T-helper 17 cell (primary cell): ENCODE measurements around the gene IFNLR1. TPM values are rescaled to one million over a fixed set of nuclear protein-coding genes. Genes with fewer than 3 reads are reported as not detected.

Source experiments
- ATAC-seq: fragments of 150-1000 bp; cut with Tn5 transposase; 2 replicates; pipeline ENCODE4 v1.10.0; 2021; ENCODE audit warnings: mild to moderate bottlenecking, moderate library complexity
- DNase-seq, 3 donors: peaks; one replicate each; pipeline versions ENCODE4 v3.0.0 to v3.0.0-alpha.2; 2020 to 2021
- H3K9me3 ChIP-seq: one replicate; pipeline ENCODE4 v1.7.0; 2013; ENCODE audit warnings: low read length, mild to moderate bottlenecking; ENCODE audit not compliant: control insufficient read depth, poor library complexity, severe bottlenecking
- H3K27ac Mint-ChIP-seq: one replicate; pipeline ENCODE4 v1.8.0; 2022; ENCODE audit warnings: mild to moderate bottlenecking, moderate library complexity, mixed read lengths
- H3K27me3 Mint-ChIP-seq: one replicate; pipeline ENCODE4 v1.8.0; 2022; ENCODE audit warnings: mixed read lengths
- H3K36me3 Mint-ChIP-seq: one replicate; pipeline ENCODE4 v1.8.0; 2022; ENCODE audit warnings: low read depth, mixed read lengths
- H3K4me1 Mint-ChIP-seq: one replicate; pipeline ENCODE4 v1.8.0; 2022; ENCODE audit warnings: mild to moderate bottlenecking, mixed read lengths
- H3K4me3 Mint-ChIP-seq: one replicate; pipeline ENCODE4 v1.8.0; 2022; ENCODE audit warnings: mild to moderate bottlenecking, moderate library complexity, mixed read lengths
- total RNA-seq, 4 donors: library from RNA in 2 of 4; stranded (reverse) in 2 of 4; gene quantifications; one replicate each; pipeline ENCODE4 v1.2.3 and lab custom pipeline; 2022 to 2026

The IFNLR1 gene
- total RNA-seq, 2 donors from 2014 or later: 0.65 to 1.3 TPM

DNA sequence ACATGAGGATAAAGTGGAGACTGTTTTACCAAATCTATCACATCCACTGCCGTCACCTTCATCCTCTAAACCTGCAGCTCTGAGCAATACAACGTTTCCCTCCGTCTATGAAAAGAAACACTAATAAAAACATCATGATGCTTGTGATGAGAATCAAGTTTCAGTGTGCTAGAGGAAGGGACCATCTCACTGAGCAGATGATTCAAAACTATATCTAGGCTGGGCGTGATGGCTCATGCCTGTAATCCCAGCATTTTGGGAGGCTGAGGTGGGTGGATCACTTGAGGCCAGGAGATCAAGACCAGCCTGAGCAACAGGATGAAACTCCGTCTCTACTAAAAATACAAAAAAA lies 60.4 kb downstream of the IFNLR1 start:
- ATAC-seq: no peak
- Mint-ChIP-seq H3K4me3 (no peak overlapping the region), H3K36me3 (no peaks in the 10 kb centered on the region)

DNA sequence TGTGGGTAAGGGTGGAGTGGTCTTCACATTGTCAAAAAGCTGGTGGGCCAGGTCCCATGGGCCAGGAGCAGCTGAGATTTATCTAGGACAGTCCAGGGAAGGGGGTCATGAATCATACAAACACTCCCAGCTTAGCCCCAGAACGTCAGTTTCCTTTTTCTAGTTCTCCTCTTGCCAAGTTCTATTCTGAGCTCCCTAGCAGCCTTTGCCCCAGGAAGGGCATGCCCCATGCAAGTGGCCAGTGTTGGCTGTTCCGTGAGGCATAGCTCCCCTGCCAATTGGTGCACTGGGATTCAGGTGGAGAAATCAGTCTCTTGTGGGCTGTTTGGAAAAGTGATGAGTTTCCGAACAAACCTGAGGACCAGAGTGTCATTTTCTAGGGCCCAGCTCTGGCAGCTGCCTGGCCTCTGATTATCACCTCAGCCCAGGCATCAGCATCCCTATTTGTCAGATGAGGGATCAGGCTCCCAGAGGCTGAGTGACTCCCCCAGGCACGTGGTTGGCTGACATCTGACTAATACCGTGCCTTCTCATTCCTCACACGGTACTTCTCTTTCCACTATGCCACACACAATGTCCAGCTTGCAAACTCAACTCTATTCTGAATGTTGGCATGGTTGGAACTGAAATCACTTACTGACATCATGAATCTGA lies 60.9 kb downstream of the IFNLR1 start:
- peaks cover 17% of the 10 kb centered on the region for H3K27me3 Mint-ChIP-seq
- DNase-seq (no peak), ATAC-seq (no peak)
- no peak overlapping the region for H3K27ac Mint-ChIP-seq
- no peak overlapping the region for H3K4me3 Mint-ChIP-seq
- H3K36me3 Mint-ChIP-seq: no peaks in the 10 kb centered on the region
- no peaks in the 10 kb centered on the region for H3K4me1 Mint-ChIP-seq
- no peaks in the 10 kb centered on the region for H3K9me3 ChIP-seq

More for the DNA sequence above, 60.4 kb downstream of the IFNLR1 start:
- no peaks in the 10 kb centered on the region for H3K9me3 ChIP-seq
- Mint-ChIP-seq H3K4me1 (no peaks in the 10 kb centered on the region), H3K27ac (no peak overlapping the region), H3K27me3 (peaks cover 12% of the 10 kb centered on the region)
- DNase-seq: no peak

DNA sequence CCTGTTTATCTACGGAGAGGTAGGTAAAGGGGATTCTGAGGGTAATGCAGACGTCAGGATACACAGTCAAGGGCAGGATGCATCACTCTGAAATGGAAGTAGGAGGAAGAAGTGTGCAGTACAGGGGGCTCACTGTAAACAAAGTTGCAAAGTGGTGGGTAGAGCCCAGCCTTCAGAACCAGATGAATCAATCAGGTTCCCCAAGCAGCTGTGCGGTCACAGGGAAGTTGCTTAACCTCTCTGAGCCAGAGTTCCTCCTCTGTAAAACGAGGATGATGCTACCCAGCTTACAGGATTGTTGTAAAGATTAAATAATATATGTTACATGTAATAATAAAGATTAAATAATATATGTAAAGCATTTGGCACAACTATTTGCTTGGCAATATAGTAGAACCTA lies 61.6 kb downstream of the IFNLR1 start:
- Mint-ChIP-seq H3K27ac (no peak overlapping the region), H3K36me3 (no peaks in the 10 kb centered on the region), H3K4me3 (no peak overlapping the region), H3K4me1 (no peaks in the 10 kb centered on the region), H3K27me3 (peaks cover 24% of the 10 kb centered on the region)
- no peaks in the 10 kb centered on the region for H3K9me3 ChIP-seq
- ATAC-seq (no peak), DNase-seq (no peak)

DNA sequence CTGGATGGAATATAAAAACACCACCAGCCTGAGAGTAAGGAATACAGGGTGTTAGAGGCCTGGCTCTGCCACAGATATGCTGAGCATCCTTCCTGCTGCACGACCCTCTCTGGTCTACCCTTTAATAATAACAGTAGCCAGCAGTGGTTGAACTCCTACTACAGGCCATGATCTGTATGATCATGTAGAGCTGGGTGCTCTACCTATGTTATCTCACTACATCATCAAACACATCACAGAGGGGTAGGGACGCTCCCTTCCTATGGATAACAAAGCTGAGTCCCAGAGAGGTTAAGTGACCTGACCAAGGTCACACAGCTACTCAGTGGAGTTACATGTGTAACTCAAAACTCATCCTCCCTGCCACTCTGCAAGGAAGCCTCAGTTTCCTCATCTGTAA lies 62.1 kb downstream of the IFNLR1 start:
- H3K36me3 Mint-ChIP-seq: no peaks in the 10 kb centered on the region
- no peak overlapping the region for H3K4me3 Mint-ChIP-seq
- H3K9me3 ChIP-seq: no peaks in the 10 kb centered on the region
- H3K27ac Mint-ChIP-seq: no peak overlapping the region
- DNase-seq (no peak), ATAC-seq (no peak)
- H3K27me3 Mint-ChIP-seq: peaks cover 28% of the 10 kb centered on the region
- H3K4me1 Mint-ChIP-seq: no peaks in the 10 kb centered on the region

DNA sequence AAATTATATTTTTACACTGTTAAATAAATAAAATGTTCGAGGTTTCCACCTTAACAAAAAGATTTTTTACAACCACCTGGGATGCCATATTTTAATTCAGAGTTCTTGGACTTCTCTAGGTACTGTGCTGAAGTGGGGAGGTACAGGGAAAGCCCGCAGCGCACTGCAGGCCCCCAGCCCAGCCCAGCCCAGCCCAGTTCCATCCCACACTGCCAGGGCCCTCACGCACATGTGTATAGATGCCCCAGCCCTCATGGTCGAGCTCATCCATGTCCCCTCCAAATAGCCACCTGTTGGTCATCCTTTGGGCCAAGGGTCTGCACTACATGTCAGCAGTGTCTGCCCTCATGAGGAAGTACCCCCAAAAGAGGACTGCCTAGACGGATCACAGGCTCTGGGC lies 63.5 kb downstream of the IFNLR1 start:
- no peak for ATAC-seq
- no peak for DNase-seq

DNA sequence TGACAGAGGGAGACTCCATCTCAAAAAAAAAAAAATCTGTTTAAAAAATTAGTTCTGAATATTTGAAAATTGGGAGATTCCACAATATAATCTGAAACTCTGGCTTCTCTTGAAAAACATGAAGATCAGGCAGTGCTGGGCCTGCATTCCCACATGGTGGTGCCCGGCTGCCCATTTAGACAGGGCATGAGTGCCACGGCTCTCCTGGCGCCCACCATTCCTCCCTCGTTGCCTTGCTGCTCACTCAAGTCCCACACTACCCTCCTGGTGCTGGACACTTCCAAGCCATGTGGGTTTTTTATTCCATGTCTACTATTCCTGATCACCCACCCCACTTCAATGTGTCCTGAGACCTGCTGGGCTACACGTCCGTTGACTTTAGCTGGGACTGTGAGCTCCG lies 64.3 kb downstream of the IFNLR1 start:
- Mint-ChIP-seq H3K27me3 (peaks cover 32% of the 10 kb centered on the region), H3K36me3 (no peaks in the 10 kb centered on the region), H3K4me3 (no peak overlapping the region), H3K27ac (no peak overlapping the region), H3K4me1 (no peaks in the 10 kb centered on the region)
- ATAC-seq (no peak), DNase-seq (no peak)
- no peaks in the 10 kb centered on the region for H3K9me3 ChIP-seq

More for the DNA sequence above, 63.5 kb downstream of the IFNLR1 start:
- no peaks in the 10 kb centered on the region for H3K9me3 ChIP-seq
- H3K27ac Mint-ChIP-seq: no peak overlapping the region
- no peak overlapping the region for H3K4me3 Mint-ChIP-seq
- no peaks in the 10 kb centered on the region for H3K36me3 Mint-ChIP-seq
- peaks cover 29% of the 10 kb centered on the region for H3K27me3 Mint-ChIP-seq
- H3K4me1 Mint-ChIP-seq: no peaks in the 10 kb centered on the region

DNA sequence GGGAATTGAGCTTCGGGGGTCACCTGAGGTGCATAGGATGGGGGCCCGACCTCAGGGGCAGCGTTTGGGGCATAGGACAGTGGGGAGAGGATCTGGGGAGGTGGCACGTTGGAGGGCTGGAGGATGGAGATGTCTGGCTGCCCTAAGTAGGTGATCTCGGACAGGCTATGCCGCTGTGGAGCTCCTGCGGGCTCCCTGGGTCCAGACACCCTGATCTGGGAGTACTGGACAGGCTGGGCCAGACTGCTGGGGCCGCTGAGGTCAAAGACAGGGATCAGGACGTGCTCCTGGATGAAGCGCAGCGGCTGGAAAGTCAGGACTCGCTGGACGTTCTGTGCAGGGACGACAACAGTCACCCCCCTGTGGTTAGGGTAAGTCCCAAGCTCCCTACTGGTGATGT lies 65.7 kb downstream of the IFNLR1 start:
- no peak overlapping the region for H3K4me3 Mint-ChIP-seq
- ATAC-seq (no peak), DNase-seq (no peak)
- no peaks in the 10 kb centered on the region for H3K9me3 ChIP-seq
- peaks cover 46% of the 10 kb centered on the region for H3K27me3 Mint-ChIP-seq
- no peak overlapping the region for H3K27ac Mint-ChIP-seq
- no peaks in the 10 kb centered on the region for H3K36me3 Mint-ChIP-seq
- no peaks in the 10 kb centered on the region for H3K4me1 Mint-ChIP-seq

DNA sequence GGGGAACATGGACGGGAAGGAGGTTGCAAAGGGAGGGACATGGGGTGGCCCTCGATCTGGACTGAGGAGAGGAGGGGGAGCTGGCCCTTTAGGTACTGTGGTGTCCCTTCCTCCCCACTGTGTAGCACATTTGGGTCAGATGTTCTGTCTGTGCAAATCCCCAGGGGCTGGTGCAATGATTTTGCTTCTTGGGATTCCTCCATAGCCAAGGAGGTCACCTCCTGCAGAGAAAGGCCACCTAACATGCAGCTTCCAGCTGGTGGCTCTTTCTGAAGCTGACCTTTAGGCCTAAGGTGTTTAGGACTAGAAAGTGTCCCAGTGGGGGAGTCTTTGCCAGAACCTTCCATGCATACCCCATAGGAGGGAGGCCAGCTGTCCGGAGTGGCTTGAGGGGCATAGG lies 66.1 kb downstream of the IFNLR1 start:
- no peaks in the 10 kb centered on the region for H3K9me3 ChIP-seq
- ATAC-seq: no peak
- Mint-ChIP-seq H3K36me3 (no peaks in the 10 kb centered on the region), H3K4me1 (no peaks in the 10 kb centered on the region), H3K27ac (no peak overlapping the region), H3K4me3 (no peak overlapping the region), H3K27me3 (peaks cover 50% of the 10 kb centered on the region)
- no peak for DNase-seq

DNA sequence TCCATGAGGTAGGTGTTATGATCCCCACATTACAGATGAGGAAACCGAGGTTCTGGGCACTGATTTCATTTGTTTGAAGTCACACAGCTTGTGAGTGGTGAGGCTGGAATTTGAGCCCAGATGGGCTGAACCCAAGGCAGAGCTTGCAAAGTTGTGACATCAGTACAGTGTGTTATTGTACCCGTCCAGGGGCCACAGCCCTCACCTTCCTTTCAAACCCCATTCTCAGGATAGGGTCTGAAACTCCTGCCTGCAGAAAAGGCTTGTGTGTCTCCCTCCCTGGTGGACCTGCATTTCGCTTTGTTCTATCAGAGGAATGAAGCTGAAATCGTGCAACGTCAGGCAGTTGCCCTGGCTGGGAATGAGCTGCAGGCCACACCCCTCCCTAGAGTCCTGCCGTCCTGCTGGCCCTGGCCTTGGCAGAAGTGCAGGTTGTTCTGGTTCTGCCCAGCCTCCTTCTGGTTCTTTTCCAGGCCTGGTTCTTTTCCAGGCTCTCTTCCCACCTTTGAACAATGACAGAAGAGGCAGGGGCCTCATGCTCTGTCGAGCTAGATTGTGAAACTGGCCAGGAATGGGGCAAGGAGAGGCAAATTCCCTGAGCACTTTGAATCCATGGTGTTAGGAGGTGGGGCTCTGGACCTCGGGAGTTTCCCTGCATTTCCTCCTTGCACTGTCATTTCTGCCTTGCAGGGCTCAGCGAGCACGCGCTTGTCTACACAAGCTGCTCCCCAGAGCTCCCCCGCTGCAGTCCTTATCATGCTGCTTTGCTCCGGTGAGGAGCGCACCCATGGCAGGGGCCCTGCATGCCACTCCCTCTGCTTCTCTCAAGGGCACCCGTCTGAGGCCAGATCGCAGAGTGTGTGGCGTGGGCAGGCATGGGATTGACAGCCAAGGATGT lies 67.0 kb downstream of the IFNLR1 start:
- H3K27me3 Mint-ChIP-seq: peaks cover 54% of the 10 kb centered on the region
- ATAC-seq: no peak
- H3K4me1 Mint-ChIP-seq: no peaks in the 10 kb centered on the region
- no peaks in the 10 kb centered on the region for H3K9me3 ChIP-seq
- H3K27ac Mint-ChIP-seq: no peak overlapping the region
- H3K36me3 Mint-ChIP-seq: no peaks in the 10 kb centered on the region
- DNase-seq: no peak
- H3K4me3 Mint-ChIP-seq: no peak overlapping the region

DNA sequence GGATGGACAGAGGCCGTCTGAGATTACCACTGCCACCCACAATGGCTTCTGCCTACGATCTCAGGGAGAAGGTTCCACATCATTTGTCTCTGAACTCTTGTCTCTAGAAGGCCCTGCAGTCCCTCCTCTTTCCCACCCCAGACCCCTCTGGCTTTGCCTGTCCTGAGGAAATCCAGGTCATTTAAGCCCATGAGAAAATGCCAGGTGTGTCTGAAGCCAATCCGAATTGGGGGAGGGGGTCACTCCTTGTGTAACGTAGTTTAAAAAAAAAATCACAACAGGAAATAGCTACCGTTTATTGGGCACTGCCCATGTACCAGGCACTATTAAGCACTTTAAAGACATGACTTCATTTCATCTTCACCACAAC lies 67.6 kb downstream of the IFNLR1 start:
- Mint-ChIP-seq H3K4me3 (no peak overlapping the region), H3K27ac (no peak overlapping the region), H3K36me3 (no peaks in the 10 kb centered on the region), H3K4me1 (no peaks in the 10 kb centered on the region), H3K27me3 (peaks cover 50% of the 10 kb centered on the region)
- H3K9me3 ChIP-seq: no peaks in the 10 kb centered on the region
- DNase-seq: no peak
- ATAC-seq: no peak

DNA sequence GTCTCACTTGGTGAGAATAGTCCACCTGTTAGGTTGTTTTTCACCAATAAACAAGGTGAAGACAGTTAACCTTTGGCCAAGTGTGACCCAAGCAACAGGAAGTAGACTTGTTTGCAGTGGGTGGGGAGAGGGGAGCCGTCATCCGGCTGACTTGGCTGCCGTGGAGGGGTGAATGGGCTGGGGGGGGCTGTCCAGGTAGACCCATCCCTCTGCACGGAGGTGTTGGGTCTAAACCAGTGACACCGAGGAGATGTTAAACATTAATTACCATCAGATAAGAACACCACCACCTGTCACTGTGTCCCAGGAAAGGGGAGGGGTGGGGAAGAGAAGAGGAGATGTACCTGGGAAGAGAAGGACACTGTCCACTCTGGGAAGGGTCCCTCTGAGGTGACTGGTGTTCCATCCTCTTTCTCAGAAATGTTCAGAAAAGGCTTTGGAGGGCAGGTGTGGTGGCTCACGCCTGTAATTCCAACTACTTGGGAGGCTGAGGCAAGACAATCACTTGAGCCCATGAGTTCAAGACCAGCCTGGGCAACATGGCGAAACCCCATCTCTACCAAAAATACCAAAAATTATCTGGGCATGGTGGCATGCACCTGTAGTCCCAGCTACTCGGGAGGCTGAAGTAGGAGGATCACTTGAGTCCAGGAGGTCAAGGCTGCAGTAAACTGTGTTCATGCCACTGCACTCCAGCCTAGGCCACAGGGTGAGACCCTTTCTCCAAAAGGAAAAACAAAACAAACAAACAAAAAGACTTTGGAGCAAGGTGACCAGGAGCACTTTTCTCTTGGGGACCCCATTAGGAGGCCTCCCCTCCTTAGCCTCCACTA lies 68.5 kb downstream of the IFNLR1 start:
- ATAC-seq (no peak), DNase-seq (no peak)
- Mint-ChIP-seq H3K4me3 (no peak overlapping the region), H3K36me3 (no peaks in the 10 kb centered on the region), H3K4me1 (peaks cover 3% of the 10 kb centered on the region), H3K27ac (no peak overlapping the region), H3K27me3 (peaks cover 58% of the 10 kb centered on the region)
- H3K9me3 ChIP-seq: no peaks in the 10 kb centered on the region

DNA sequence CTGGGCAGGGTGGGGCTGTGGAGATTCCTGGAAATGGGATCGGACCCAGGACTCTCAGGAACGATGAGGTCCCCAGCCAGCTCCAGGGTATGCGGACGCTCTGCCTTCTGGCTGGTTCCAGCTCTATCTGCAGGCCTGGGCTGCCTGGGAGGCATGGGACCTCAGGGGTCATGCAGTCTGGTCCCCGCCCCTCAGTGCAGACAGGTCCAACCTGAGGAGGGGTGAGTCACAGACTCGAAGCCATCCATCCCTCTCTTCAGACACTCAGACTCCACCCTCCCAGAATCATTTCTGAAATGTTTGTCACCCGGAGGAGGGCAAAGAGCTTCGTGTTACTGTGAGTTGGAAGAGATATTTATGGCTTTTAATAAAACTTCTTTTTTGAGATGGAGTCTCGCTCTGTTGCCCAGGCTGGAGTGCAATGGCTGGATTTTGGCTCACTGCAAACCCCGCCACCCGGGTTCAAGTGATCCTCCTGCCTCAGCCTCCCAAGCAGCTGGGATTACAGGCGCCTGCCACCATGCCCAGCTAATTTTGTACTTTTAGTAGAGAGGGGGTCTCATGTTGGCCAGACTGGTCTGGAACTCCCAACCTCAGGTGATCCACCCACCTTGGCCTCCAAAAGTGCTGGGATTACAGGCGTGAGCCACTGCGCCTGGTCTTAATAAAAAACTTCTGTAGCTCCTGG lies 69.2 kb downstream of the IFNLR1 start:
- peaks cover 63% of the 10 kb centered on the region for H3K27me3 Mint-ChIP-seq
- no peaks in the 10 kb centered on the region for H3K9me3 ChIP-seq
- no peak overlapping the region for H3K4me3 Mint-ChIP-seq
- ATAC-seq (no peak), DNase-seq (no peak)
- H3K4me1 Mint-ChIP-seq: peaks cover 3% of the 10 kb centered on the region
- no peak overlapping the region for H3K27ac Mint-ChIP-seq
- H3K36me3 Mint-ChIP-seq: no peaks in the 10 kb centered on the region

DNA sequence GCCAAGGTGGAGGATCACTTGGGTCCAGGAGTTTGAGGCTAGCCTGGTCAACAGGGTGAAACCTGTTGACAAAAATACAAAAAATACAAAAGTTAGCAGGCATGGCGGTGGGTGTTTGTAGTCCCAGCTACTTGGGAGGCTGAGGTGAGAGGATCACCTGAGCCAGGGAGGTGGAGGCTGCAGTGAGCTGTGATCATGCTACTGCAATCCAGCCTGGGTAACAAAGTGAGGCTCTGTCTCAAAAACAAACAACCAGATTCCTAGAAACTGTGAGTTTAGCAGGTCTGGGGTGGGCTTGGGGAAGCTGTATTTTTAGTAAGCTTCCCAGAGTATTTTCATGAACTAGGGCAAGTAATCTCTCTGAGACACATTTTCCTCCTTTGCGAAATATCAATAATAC lies 70.0 kb downstream of the IFNLR1 start:
- Mint-ChIP-seq H3K36me3 (no peaks in the 10 kb centered on the region), H3K4me3 (no peak overlapping the region), H3K4me1 (peaks cover 9% of the 10 kb centered on the region), H3K27ac (no peak overlapping the region), H3K27me3 (peaks cover 63% of the 10 kb centered on the region)
- ATAC-seq: no peak
- DNase-seq: no peak
- H3K9me3 ChIP-seq: no peaks in the 10 kb centered on the region
